Adipocyte (in vitro differentiated cells): Measurements from ENCODE around the gene HDAC3.
"Not testable (repeated sequence)": the region's sequence is repeated elsewhere in the genome, so short reads cannot be mapped to it uniquely, and the experiment has no call there.

Source experiments
- DNase-seq: peaks from one replicate; pipeline ENCODE4 v3.0.0-alpha.2; 2015; ENCODE audit warnings: low read depth
- H3K27me3 ChIP-seq: replicated peaks from 2 replicates; pipeline ENCODE4 v1.7.0; 2013; ENCODE audit warnings: mild to moderate bottlenecking, low read length, moderate library complexity; ENCODE audit not compliant: control insufficient read depth, insufficient read depth
- H3K36me3 ChIP-seq: 2 replicates; pipeline ENCODE4 v1.7.0; 2013; ENCODE audit warnings: low read length, mild to moderate bottlenecking, moderate library complexity; ENCODE audit not compliant: control insufficient read depth, insufficient read depth, severe bottlenecking
- H3K4me1 ChIP-seq: 2 replicates; pipeline ENCODE4 v1.7.0; 2013; ENCODE audit warnings: mild to moderate bottlenecking, low read length, moderate library complexity; ENCODE audit not compliant: control insufficient read depth, insufficient read depth
- H3K4me3 ChIP-seq: 2 replicates; pipeline ENCODE4 v1.7.0; 2013; ENCODE audit warnings: mild to moderate bottlenecking, low read length, moderate library complexity
- H3K9ac ChIP-seq: 2 replicates; pipeline ENCODE4 v1.7.0; 2013; ENCODE audit warnings: mild to moderate bottlenecking, low read length, moderate library complexity
- H3K9me3 ChIP-seq: 2 replicates; pipeline ENCODE4 v1.7.0; 2013; ENCODE audit warnings: mild to moderate bottlenecking, low read length, moderate library complexity; ENCODE audit not compliant: control insufficient read depth

Gene HDAC3

GRCh38 chr5:141611289-141611688, 25.4 kb downstream of the HDAC3 start:
- no peak overlapping the region for H3K4me3 ChIP-seq
- no peaks in the 10 kb centered on the region for H3K27me3 ChIP-seq
- no peaks in the 10 kb centered on the region for H3K36me3 ChIP-seq
- DNase-seq, result no peak
- H3K9me3 ChIP-seq, result no peaks in the 10 kb centered on the region
- no peak overlapping the region for H3K9ac ChIP-seq
- H3K4me1 ChIP-seq, result peaks cover 1% of the 10 kb centered on the region

- peaks cover 10% of the 10 kb centered on the region for H3K4me1 ChIP-seq
- not testable (repeated sequence) for H3K36me3 ChIP-seq, H3K9ac ChIP-seq, H3K4me3 ChIP-seq, DNase-seq, H3K9me3 ChIP-seq, H3K27me3 ChIP-seq
Observed at GRCh38 chr5:141609921-141610320, 26.7 kb downstream of the HDAC3 start.

- Histone ChIP-seq H3K27me3 (no peaks in the 10 kb centered on the region), H3K9me3 (no peaks in the 10 kb centered on the region), H3K4me3 (no peak overlapping the region), H3K36me3 (no peaks in the 10 kb centered on the region), H3K4me1 (peaks cover 19% of the 10 kb centered on the region), H3K9ac (no peak overlapping the region)
- no peak for DNase-seq
Observed at GRCh38 chr5:141609044-141609443, 27.6 kb downstream of the HDAC3 start.

- H3K4me1 ChIP-seq, result peaks cover 24% of the 10 kb centered on the region
- H3K4me3 ChIP-seq, result no peak overlapping the region
- H3K36me3 ChIP-seq, result no peaks in the 10 kb centered on the region
- H3K9me3 ChIP-seq, result no peaks in the 10 kb centered on the region
- no peaks in the 10 kb centered on the region for H3K27me3 ChIP-seq
- DNase-seq, result no peak
- H3K9ac ChIP-seq, result no peak overlapping the region
Observed at GRCh38 chr5:141608557-141608956, 28.1 kb downstream of the HDAC3 start.

GRCh38 chr5:141608046-141608445, 28.6 kb downstream of the HDAC3 start:
- DNase-seq, result no peak
- peaks cover 24% of the 10 kb centered on the region for H3K4me1 ChIP-seq

GRCh38 chr5:141605523-141606277, 30.9 kb downstream of the HDAC3 start:
- no peaks in the 10 kb centered on the region for H3K9me3 ChIP-seq
- H3K4me1 ChIP-seq, result peaks cover 24% of the 10 kb centered on the region
- no peaks in the 10 kb centered on the region for H3K27me3 ChIP-seq
- no peak for DNase-seq
- no peaks in the 10 kb centered on the region for H3K36me3 ChIP-seq
- peak overlapping the region; percentile 0 for H3K4me3 ChIP-seq
- H3K9ac ChIP-seq, result peak overlapping the region; percentile 52

More at GRCh38 chr5:141608046-141608445, 28.6 kb downstream of the HDAC3 start:
- H3K9ac ChIP-seq, result no peak overlapping the region
- H3K27me3 ChIP-seq, result no peaks in the 10 kb centered on the region
- H3K9me3 ChIP-seq, result no peaks in the 10 kb centered on the region
- H3K4me3 ChIP-seq, result no peak overlapping the region
- no peaks in the 10 kb centered on the region for H3K36me3 ChIP-seq

GRCh38 chr5:141603923-141604717, 32.5 kb downstream of the HDAC3 start:
- H3K36me3 ChIP-seq, result no peaks in the 10 kb centered on the region
- H3K9me3 ChIP-seq, result no peaks in the 10 kb centered on the region
- DNase-seq, result peak; percentile 94
- peak overlapping the region; percentile 49 for H3K9ac ChIP-seq
- H3K4me1 ChIP-seq, result peaks cover 24% of the 10 kb centered on the region
- no peaks in the 10 kb centered on the region for H3K27me3 ChIP-seq
- H3K4me3 ChIP-seq, result peak overlapping the region; percentile 66

GRCh38 chr5:141602606-141603005, 34.0 kb downstream of the HDAC3 start:
- Histone ChIP-seq H3K4me3 (no peak overlapping the region), H3K4me1 (peaks cover 33% of the 10 kb centered on the region), H3K9me3 (no peaks in the 10 kb centered on the region), H3K9ac (no peak overlapping the region), H3K36me3 (no peaks in the 10 kb centered on the region), H3K27me3 (no peaks in the 10 kb centered on the region)
- DNase-seq, result no peak

GRCh38 chr5:141598391-141599345, 38.0 kb downstream of the HDAC3 start:
- no peak overlapping the region for H3K9ac ChIP-seq
- no peak overlapping the region for H3K4me3 ChIP-seq
- H3K36me3 ChIP-seq, result no peaks in the 10 kb centered on the region
- H3K9me3 ChIP-seq, result no peaks in the 10 kb centered on the region
- no peaks in the 10 kb centered on the region for H3K27me3 ChIP-seq
- peak; percentile 30 for DNase-seq
- H3K4me1 ChIP-seq, result peaks cover 10% of the 10 kb centered on the region

- DNase-seq, result no peak
- Histone ChIP-seq H3K9me3 (no peaks in the 10 kb centered on the region), H3K4me1 (peaks cover 9% of the 10 kb centered on the region), H3K27me3 (no peaks in the 10 kb centered on the region), H3K9ac (no peak overlapping the region), H3K4me3 (no peak overlapping the region), H3K36me3 (no peaks in the 10 kb centered on the region)
Observed at GRCh38 chr5:141597814-141598213, 38.8 kb downstream of the HDAC3 start.

GRCh38 chr5:141597394-141597793, 39.3 kb downstream of the HDAC3 start:
- Histone ChIP-seq H3K36me3 (no peaks in the 10 kb centered on the region), H3K27me3 (no peaks in the 10 kb centered on the region), H3K9ac (no peak overlapping the region), H3K4me1 (peaks cover 9% of the 10 kb centered on the region), H3K4me3 (no peak overlapping the region), H3K9me3 (no peaks in the 10 kb centered on the region)
- no peak for DNase-seq
